ENCODE results near the gene PTPMT1.
A peak's percentile ranks its signal among the peaks of the same experiment; 100 is the strongest.
"Not testable (repeated sequence)": the region's sequence is repeated elsewhere in the genome, so short reads cannot be mapped to it uniquely, and the experiment has no call there.

The PTPMT1 gene

DNA sequence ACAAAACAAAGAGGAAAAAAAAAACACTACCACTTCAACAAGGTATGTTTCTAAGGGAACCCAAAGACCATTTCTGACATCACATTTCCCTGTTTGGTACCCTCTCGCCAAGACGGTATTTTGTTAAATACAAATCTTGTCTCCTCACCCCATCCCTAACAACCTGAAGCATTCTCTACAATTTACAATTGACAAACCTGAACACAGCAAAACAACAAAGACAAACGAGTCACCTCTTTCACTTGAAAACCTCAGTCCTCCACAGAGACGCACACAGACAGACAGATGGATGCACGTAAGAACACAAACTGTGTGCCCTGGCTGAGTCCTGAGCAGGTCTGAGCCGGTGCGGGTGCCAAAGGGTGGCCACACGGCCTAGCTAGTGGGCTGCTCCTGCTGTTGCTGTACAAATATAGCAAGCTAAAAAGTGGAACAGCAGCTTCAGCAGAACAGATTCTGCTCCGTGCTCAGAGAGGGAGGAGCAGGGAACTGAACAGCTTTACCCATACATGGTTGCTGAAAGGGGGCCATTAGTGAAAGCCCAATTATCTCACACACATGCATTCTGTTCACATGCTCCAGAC is 41.0 kb upstream of the PTPMT1 start:
- Mint-ChIP-seq H3K27me3 (ENCODE audit: low read depth) (no peaks in the 10 kb centered on the region), H3K4me3 (peak overlapping the region in 2 of 3 experiments; percentile 36 to 78), H3K27ac (peak overlapping the region; percentile 79 to 92 (median 83)), H3K4me1 (peaks cover 39% of the 10 kb centered on the region), H3K9me3 (no peaks in the 10 kb centered on the region), H3K36me3 (ENCODE audit: low read depth) (peaks cover 5% of the 10 kb centered on the region)
- TF ChIP-seq, protein P1, sequence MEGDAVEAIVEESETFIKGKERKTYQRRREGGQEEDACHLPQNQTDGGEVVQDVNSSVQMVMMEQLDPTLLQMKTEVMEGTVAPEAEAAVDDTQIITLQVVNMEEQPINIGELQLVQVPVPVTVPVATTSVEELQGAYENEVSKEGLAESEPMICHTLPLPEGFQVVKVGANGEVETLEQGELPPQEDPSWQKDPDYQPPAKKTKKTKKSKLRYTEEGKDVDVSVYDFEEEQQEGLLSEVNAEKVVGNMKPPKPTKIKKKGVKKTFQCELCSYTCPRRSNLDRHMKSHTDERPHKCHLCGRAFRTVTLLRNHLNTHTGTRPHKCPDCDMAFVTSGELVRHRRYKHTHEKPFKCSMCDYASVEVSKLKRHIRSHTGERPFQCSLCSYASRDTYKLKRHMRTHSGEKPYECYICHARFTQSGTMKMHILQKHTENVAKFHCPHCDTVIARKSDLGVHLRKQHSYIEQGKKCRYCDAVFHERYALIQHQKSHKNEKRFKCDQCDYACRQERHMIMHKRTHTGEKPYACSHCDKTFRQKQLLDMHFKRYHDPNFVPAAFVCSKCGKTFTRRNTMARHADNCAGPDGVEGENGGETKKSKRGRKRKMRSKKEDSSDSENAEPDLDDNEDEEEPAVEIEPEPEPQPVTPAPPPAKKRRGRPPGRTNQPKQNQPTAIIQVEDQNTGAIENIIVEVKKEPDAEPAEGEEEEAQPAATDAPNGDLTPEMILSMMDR (IDR thresholded peaks at IDR 0.05; ENCODE audit: unreplicated experiment in 3 of 3) = no peak

GRCh38 chr11:47526032-47526431 is 39.4 kb upstream of the PTPMT1 start:
- H3K4me3 Mint-ChIP-seq; H3K27me3 Mint-ChIP-seq (ENCODE audit: low read depth); H3K9me3 Mint-ChIP-seq: not testable (repeated sequence)

DNA sequence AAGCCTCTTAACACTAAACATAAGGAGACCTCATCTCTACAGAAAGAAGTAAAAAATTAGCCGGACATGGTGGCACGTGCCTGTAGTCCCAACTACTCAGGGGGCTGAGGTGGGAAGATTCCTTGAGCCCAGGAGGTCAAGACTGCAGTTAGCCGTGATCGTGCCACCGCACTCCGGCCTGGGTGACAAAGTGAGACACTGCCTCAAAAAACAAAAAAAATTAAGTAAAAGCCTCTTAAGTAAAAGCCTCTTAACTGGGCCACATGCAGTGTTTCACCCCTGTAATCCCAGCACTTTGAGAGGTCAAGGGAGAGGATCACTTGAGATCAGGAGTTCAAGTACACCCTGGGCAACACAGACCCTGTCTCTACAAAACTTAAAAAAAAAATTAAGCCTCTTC is 38.2 kb upstream of the PTPMT1 start:
- Mint-ChIP-seq H3K27ac (no peak overlapping the region), H3K9me3 (no peaks in the 10 kb centered on the region), H3K4me3 (no peak overlapping the region), H3K27me3 (ENCODE audit: low read depth) (no peaks in the 10 kb centered on the region), H3K36me3 (ENCODE audit: low read depth) (peaks cover 9% of the 10 kb centered on the region), H3K4me1 (peaks cover 44% of the 10 kb centered on the region)
- TF ChIP-seq, protein P1 (IDR thresholded peaks at IDR 0.05; ENCODE audit: unreplicated experiment in 3 of 3) = no peak

More at GRCh38 chr11:47526032-47526431, 39.4 kb upstream of the PTPMT1 start:
- H3K27ac Mint-ChIP-seq = peak overlapping the region in 2 of 3 experiments; percentile 68 to 92
- H3K36me3 Mint-ChIP-seq (ENCODE audit: low read depth) = not testable (repeated sequence)
- H3K4me1 Mint-ChIP-seq = peaks cover 38% of the 10 kb centered on the region

DNA sequence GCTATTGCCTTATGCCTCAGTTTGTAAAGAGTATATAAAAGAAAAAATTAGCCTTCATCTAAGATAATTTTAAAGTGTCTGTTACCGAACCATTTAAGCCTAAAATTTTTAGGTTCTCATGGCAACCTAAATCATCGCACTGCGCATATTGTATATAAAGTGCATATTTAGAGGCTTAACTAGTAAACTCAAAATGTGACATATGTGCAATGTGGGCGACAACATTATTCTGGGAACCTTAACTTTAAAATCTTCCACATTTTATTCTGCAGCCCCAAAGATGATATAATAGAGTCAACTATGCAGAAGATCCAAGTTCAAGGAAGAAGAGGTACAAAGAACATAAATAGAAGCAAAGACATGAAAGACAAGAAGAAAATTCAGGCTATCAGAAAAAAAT is 35.4 kb upstream of the PTPMT1 start:
- H3K4me1 Mint-ChIP-seq = peaks cover 34% of the 10 kb centered on the region
- no peaks in the 10 kb centered on the region for H3K9me3 Mint-ChIP-seq
- TF ChIP-seq, protein P1 (IDR thresholded peaks at IDR 0.05; ENCODE audit: unreplicated experiment in 3 of 3) = no peak
- no peaks in the 10 kb centered on the region for H3K27me3 Mint-ChIP-seq (ENCODE audit: low read depth)
- H3K27ac Mint-ChIP-seq = peak overlapping the region in 2 of 3 experiments; percentile 44 to 46
- peaks cover 10% of the 10 kb centered on the region for H3K36me3 Mint-ChIP-seq (ENCODE audit: low read depth)
- no peak overlapping the region for H3K4me3 Mint-ChIP-seq

GRCh38 chr11:47530721-47531120 is 34.7 kb upstream of the PTPMT1 start:
- not testable (repeated sequence) for H3K4me3 Mint-ChIP-seq; H3K9me3 Mint-ChIP-seq; H3K36me3 Mint-ChIP-seq (ENCODE audit: low read depth); H3K27me3 Mint-ChIP-seq (ENCODE audit: low read depth)
- peak overlapping the region; percentile 40 to 46 (median 44) for H3K27ac Mint-ChIP-seq
- H3K4me1 Mint-ChIP-seq = peaks cover 30% of the 10 kb centered on the region

DNA sequence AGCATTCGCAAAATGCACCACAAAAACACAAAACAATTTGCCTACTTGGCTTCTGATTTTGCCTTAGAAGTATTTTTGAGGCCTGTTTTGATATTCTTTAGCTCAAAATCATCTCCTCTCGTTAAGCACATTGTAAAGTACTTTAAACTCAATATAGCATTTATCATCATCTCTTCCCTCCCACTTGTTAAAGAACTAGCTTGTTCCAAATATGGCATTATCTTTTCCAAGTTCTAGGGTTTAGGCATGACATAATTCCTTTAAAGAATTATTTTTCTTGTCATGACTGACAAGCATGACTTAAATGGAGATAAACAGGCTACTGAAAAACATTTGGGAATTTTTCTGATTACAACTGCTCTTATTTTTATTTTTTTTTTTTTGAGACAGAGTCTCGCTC is 33.7 kb upstream of the PTPMT1 start:
- no peaks in the 10 kb centered on the region for H3K27me3 Mint-ChIP-seq (ENCODE audit: low read depth)
- H3K27ac Mint-ChIP-seq = peak overlapping the region in 1 of 3 experiments; percentile 17
- peaks cover 29% of the 10 kb centered on the region for H3K4me1 Mint-ChIP-seq
- TF ChIP-seq, protein P1 (IDR thresholded peaks at IDR 0.05; ENCODE audit: unreplicated experiment in 3 of 3) = no peak
- peaks cover 8% of the 10 kb centered on the region for H3K36me3 Mint-ChIP-seq (ENCODE audit: low read depth)
- H3K9me3 Mint-ChIP-seq = no peaks in the 10 kb centered on the region
- no peak overlapping the region for H3K4me3 Mint-ChIP-seq

DNA sequence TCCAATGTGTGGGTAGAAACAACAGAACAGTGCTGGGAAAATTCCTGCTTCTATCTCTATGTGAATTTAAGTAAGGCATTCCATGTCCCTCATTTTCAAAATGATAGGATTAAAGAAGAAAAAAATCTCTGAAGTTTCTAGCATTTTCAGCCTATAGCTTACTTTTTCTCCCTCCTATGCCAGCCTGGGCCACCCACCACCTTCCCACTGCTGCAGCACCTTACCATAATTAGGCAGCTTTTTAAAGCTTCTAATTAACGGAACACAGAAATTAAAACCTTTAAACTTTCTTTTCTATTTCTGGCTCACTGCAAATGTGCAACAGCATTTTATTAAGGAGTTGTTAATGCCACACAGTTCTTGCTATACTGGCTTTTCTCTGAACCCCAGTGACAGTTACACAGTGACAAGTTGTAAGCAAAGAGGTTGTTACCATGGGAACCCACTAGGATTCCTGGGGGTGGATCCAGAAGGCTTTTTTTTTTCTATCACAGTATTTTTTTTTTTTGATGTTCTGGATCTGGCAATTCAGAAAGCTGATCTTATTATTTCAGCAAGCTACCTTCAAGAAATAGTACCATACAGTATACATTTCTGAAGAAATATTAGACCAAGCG is 32.7 kb upstream of the PTPMT1 start:
- TF ChIP-seq, protein P1 (IDR thresholded peaks at IDR 0.05; ENCODE audit: unreplicated experiment in 3 of 3) = no peak
- Mint-ChIP-seq H3K27me3 (ENCODE audit: low read depth) (no peaks in the 10 kb centered on the region), H3K36me3 (ENCODE audit: low read depth) (peaks cover 8% of the 10 kb centered on the region), H3K4me3 (no peak overlapping the region), H3K4me1 (peaks cover 33% of the 10 kb centered on the region), H3K9me3 (no peaks in the 10 kb centered on the region), H3K27ac (peak overlapping the region; percentile 55 to 78 (median 60))
